PC-9 (cell line): ENCODE results near the gene FCAMR.

Experiments used
- CTCF ChIP-seq: fragments of 200-600 bp; sonication (generic); conservative IDR thresholded peaks from 2 replicates; pipeline ENCODE4 v1.6.1; 2017; ENCODE audit warnings: mixed run types, antibody characterized with exemption, mild to moderate bottlenecking, moderate library complexity
- EZH2 ChIP-seq: fragments of 200-600 bp; sonication (generic); IDR thresholded peaks from 2 replicates; pipeline ENCODE4 v1.8.0; 2017; ENCODE audit warnings: antibody characterized with exemption, low read depth

- no peak for TF ChIP-seq CTCF
- no peak for TF ChIP-seq EZH2
Observed at GRCh38 chr1:206909883-206910318, 60.4 kb downstream of the FCAMR start.
